ES-I3 (cell line): ENCODE measurements around the gene FAM24A.
"Not testable (repeated sequence)": the region's sequence is repeated elsewhere in the genome, so short reads cannot be mapped to it uniquely, and the experiment has no call there.

Source experiments
- H3K36me3 ChIP-seq: 2 replicates; pipeline ENCODE4 v1.6.1; 2013; ENCODE audit warnings: mild to moderate bottlenecking, low read length, control low read depth, moderate library complexity; ENCODE audit not compliant: insufficient read depth
- H3K4me1 ChIP-seq: 2 replicates; pipeline ENCODE4 v1.6.1; 2013; ENCODE audit warnings: mild to moderate bottlenecking, control low read depth, low read length; ENCODE audit not compliant: insufficient read depth
- H3K9ac ChIP-seq: 2 replicates; pipeline ENCODE4 v1.6.1; 2013; ENCODE audit warnings: low read depth, mild to moderate bottlenecking, low read length, moderate library complexity
- H3K9me3 ChIP-seq: 2 replicates; pipeline ENCODE4 v1.6.1; 2013; ENCODE audit warnings: mild to moderate bottlenecking, low read length, moderate library complexity; ENCODE audit not compliant: control insufficient read depth, insufficient read depth

FAM24A gene

DNA sequence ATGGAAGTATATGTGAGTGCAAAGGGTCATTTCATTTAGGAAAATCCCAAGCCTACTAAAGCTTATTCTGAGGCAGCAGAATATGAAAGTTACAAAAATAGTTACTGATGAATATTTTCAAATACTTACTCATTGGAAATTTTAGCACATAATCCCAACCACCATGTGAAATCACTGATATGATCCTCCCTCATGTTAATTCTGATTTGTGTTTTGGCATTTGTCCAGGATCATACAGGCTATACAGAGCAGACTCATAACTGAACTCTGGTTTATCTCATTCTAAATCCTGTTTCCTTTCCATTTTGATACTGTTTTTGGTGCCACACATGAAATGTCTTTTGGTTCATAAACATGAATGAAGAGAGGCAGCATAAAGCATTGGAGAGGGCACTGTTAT lies 27.6 kb upstream of the FAM24A start:
- H3K9me3 ChIP-seq: no peaks in the 10 kb centered on the region

DNA sequence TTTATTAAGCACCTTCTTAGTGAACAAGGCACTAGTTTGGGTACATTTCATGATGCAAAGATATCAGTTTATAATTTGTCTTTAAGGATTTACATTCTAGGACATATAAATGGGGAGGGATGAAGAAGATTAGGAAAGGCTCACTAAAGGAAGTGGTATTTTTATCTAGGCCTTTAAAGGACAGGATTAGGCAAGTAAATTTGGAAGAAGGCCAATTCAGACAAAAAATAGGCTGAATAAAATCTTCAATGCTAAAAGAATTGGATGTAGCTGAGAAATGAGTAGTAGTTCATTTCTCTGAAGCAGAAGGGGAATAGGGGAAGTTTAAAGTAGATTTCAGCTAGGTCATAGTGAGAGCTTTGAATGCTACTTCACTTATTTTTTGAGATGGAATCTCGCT lies 26.2 kb upstream of the FAM24A start:
- no peaks in the 10 kb centered on the region for H3K9me3 ChIP-seq
- no peaks in the 10 kb centered on the region for H3K36me3 ChIP-seq
- H3K9ac ChIP-seq: no peak overlapping the region
- no peaks in the 10 kb centered on the region for H3K4me1 ChIP-seq

More for the DNA sequence above, 27.6 kb upstream of the FAM24A start:
- no peaks in the 10 kb centered on the region for H3K36me3 ChIP-seq
- H3K9ac ChIP-seq: no peak overlapping the region
- no peaks in the 10 kb centered on the region for H3K4me1 ChIP-seq

DNA sequence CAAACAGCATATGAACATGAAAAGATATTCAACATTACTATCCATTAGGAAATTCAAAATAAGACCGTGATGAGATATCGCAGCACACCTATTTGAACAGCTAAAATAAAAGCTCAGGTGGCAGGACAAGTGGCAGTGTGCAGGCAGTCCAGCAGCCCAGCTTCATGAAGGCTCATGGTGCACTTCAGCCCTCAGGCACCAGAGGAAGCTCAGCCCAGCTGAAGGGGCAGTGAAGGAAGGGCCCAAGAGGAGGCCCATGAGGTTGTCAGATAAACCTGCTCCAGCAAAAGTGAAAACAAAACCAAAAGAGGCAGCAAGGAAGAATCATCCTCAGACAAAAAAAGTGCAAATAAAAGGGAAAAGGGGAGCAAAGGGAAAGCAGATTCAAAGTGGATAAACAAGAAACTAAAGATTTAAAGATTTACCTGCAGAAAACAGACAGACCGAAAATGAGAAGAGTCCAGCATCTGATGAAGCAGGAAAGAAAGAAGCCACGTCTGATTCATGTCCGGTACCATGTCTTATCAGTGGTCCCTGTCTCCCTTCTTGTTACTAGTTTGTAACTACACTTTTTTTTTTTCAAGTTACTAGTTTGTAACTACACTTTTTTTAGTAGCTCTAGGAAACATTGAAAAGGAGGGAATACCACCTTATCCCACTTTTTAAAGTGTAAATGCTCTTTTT lies 16.0 kb upstream of the FAM24A start:
- no peaks in the 10 kb centered on the region for H3K9me3 ChIP-seq
- H3K36me3 ChIP-seq: no peaks in the 10 kb centered on the region
- no peak overlapping the region for H3K9ac ChIP-seq
- H3K4me1 ChIP-seq: no peaks in the 10 kb centered on the region

DNA sequence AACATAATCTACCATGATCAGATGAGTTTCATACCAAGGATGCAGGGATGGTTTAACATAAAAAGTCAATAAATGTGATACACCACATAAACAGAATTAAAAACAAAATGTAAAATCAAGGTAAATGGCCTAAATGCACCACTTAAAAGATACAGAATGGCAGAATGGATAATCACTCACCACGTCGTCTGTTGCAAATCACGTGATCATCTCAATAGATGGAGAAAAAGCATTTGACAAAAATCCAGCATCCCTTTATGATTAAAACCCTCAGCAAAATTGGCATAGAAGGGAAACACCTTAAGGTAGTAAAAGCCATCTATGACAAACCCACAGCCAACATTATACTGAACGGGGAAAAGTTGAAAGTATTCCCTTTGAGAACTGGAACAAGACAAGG lies 6.5 kb upstream of the FAM24A start:
- not testable (repeated sequence) for H3K4me1 ChIP-seq, H3K9ac ChIP-seq, H3K36me3 ChIP-seq, H3K9me3 ChIP-seq

DNA sequence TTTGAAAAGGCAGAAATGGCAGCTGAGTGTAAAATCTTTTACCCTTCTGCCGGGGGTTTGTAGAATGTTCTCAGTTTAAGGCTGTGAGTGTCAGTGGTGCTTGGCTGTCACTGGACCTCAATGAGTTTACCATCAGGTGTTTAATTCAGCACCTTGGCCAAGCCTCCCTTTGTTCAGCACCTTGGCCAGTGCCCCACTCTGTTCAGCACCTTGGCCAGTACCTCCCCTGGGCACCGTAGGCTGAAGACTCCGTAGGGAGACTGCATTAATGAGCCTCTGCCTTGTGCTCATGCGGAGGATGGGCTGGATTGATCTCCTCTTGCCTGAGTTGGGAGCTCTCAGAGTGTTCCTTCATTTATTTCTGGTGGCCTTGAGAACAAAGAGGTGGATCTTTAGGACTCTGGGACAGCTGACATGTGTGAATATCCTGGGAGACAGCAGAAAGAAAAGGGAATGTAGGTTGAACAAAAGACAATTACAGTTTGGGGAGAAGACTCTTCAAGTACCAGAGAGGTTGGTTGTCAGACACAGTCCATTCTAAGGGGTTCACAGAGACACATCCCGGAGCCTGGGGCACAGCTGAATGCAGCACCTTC lies 1.6 kb downstream of the FAM24A start:
- H3K36me3 ChIP-seq: no peaks in the 10 kb centered on the region
- H3K9ac ChIP-seq: no peak overlapping the region
- no peaks in the 10 kb centered on the region for H3K9me3 ChIP-seq
- H3K4me1 ChIP-seq: no peaks in the 10 kb centered on the region

DNA sequence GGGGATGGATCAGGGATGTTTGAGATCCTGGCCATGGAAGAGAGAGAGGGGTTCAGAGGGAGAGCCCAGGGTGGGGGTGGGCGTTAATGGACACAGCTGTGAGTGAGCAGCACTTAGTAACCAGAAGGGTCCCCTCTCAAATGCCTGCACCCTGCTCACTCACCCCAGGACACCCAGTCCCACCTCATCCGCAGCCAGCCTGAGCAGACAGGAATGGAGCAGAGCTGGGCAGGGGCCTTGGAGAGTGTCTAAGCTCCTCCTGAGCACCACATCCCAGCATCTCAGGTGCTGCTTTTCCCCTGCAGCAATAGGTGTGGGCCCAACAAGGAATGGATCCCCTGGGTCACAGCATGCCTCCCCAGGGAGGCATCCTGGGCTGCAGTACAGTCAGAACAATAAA lies 5.3 kb downstream of the FAM24A start:
- Histone ChIP-seq H3K9ac (no peak overlapping the region), H3K9me3 (no peaks in the 10 kb centered on the region), H3K4me1 (no peaks in the 10 kb centered on the region), H3K36me3 (no peaks in the 10 kb centered on the region)

DNA sequence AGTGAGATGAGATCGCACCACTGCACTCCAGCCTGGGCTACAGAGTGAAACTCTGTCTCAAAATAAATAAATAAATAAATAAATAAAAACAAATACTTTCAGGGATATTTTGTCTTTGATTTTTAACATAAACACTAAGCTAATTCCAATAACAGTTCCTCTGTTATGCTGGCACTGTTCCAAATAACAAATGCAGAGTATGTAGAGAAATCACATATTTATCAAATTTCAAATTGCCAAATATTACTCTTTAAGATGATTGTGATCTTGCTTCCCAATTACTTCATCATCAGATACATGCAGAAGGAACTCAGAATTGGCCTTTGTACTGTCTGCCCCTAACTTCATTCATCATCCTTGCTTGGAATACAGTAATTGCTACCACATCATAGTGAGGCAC lies 19.7 kb downstream of the FAM24A start:
- no peaks in the 10 kb centered on the region for H3K36me3 ChIP-seq

DNA sequence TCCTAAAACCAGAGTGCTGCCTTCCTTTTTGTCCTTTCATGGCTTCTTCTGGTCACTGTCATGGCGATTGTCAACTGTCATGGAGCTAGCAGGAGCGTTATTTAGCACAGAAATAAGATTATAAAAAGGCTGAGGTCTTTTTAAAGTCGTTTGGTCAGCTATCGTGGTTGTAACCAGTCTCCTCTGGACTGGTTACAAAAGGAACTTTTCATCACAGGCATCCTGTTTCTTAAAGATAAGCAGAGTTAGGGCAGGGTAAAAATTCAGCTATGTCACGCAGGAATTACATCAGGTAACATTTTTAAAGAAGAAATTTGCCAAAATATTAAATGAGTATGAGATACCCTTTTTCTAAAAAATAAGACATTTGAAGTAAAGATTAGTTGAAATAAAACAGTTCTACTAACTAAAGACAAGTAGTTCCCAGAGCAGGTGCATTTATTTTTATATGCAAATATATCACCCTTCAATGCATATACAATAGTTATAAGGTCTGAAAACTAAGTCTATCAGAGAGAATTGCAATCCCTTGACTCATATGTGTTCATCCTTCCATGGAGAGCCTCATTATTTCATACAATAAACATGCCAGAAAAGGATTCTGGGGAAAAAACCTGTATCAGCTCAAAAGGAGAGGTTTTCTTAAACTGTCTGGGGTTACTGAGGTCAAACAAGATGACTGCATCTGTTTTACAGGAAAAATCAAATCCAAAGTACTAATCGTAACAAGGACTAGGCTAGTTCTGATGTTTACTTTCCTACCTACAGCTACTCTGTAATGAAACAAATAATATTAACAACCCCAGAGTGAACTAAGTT lies 20.9 kb downstream of the FAM24A start:
- H3K9me3 ChIP-seq: no peaks in the 10 kb centered on the region
- H3K4me1 ChIP-seq: no peaks in the 10 kb centered on the region
- H3K36me3 ChIP-seq: no peaks in the 10 kb centered on the region
- no peak overlapping the region for H3K9ac ChIP-seq

More for the DNA sequence above, 19.7 kb downstream of the FAM24A start:
- H3K4me1 ChIP-seq: no peaks in the 10 kb centered on the region
- no peak overlapping the region for H3K9ac ChIP-seq
- H3K9me3 ChIP-seq: no peaks in the 10 kb centered on the region

DNA sequence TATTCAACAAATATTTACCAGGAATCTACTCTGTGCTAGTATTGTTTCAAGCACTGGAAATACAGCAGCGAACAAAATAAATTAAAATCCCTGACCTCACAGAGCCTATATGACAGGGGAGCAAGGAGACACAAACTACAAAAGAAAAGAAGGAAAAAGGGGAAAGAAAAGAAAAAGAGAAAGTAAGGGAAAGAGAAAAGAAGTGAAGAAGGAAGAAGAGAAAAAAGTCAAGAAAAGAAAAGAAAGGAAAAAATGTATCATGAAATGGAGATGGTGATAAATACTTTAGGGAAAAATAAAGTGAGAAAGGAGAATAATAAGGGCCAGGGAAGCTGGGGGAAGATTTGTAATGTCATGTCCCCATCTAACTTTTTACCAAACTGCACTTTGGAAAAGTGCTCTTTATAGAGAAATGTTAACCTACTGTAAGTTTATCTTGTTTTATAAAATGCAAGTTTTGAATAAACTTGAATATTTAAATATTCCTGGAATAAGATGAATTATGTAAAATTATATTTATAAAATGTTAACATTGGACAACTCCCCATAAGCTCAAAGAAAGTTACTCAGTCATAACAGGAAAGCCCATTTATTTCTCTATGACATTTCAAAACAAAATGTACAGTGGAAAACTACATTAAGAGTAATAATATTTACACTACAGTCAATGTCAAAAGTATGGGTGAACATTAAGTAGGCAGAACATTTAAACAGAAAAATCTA lies 28.9 kb downstream of the FAM24A start:
- no peaks in the 10 kb centered on the region for H3K9me3 ChIP-seq
- no peaks in the 10 kb centered on the region for H3K36me3 ChIP-seq
- H3K9ac ChIP-seq: no peak overlapping the region
- H3K4me1 ChIP-seq: no peaks in the 10 kb centered on the region

DNA sequence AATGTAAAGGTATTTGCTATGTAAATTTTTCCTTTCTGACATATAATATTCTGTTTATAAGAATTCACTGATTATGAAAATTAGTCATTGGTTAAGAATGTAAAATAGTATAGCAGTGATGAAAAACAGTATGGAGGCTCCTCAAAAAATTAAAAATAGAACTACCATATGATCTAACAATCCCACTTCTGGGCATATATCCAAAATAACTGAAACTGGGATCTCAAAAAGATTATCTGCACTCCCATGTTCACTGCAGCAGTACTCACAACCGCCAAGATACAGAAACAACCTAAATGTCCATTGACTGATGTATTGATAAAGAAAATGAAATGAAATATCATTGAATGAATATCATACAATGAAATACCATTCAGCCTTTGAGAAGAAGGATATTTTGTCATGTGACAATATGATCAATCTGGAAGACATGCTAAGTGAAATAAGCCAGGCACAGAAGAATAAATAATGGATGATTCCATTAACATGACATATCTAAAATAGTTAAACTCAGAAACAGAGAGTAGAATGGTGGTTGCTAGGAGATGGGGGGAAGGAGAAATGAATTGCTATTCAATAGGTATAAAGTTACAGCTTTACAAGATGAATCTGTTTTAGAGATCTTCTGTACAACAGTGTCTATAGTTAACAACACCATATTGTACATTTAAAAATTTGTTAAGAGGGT lies 29.6 kb downstream of the FAM24A start:
- Histone ChIP-seq H3K4me1 (no peaks in the 10 kb centered on the region), H3K9me3 (no peaks in the 10 kb centered on the region), H3K36me3 (no peaks in the 10 kb centered on the region), H3K9ac (no peak overlapping the region)

DNA sequence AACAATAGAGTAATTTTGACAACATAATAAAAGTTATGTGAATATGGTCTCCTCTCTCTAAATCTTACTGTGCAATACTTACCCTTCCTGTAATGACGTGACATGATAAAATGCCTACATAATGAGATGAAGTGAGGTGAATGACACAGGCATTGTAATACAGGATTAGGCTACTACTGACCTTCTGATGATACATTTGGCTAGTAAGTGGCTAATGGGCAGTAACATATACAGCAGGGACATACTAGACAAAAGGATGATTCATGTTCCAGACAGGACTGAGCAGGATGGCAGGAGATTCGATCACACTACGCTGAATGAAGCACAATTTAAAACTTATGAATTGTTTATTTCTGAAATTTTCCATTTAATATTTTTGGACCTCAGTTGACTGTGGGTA lies 38.9 kb downstream of the FAM24A start:
- H3K36me3 ChIP-seq: no peaks in the 10 kb centered on the region; the same call in 1 of the 2 replicates
- H3K9me3 ChIP-seq: no peaks in the 10 kb centered on the region
- no peak overlapping the region for H3K9ac ChIP-seq
- H3K4me1 ChIP-seq: no peaks in the 10 kb centered on the region

DNA sequence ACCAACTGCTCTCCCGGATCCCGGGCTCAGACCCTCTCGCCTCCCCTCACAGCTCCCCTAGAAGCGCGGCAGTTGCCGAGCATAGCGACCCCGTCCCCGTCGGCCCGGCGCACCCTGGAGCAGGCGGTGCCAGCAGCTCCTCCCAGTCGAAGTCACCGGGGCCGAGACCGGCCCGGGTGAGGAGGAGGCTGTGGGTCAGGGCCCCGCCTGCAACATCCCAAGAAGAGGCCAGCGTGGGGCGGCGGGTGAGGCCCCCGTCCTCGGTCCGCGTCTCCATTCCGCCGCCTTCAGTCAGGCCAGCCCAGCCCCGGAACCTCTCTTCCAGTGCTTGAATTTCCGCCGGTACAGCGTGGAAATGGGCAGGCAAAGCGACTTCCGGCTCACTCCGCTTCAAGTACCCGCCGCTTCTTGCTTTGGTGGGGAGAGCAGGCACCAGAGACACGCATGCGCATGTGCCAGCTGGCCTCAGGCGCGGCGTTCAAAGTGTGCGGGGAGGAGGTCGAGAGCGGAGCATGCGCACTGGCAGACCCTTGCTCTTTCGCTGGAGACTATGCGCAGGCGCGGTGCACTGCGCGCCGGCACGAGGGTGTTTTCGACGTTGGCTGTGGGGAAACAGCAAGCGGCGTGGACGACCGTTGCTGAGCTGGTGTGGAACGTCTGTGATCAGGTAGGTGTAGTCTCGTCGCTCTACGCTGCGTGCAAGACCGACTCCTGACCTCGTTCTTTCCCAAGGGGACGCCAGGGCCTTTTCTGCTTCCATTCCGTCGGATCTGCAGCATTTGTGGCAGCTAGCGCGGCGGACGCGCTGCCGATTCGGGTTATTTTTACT lies 43.7 kb downstream of the FAM24A start, which contains the start of gene C10orf88:
Gene C10orf88 (minus strand): TSS at position 326 of the 829 bp plus-strand sequence. CDS start 49 bp downstream, at position 277.
- Histone ChIP-seq H3K36me3 (no peaks in the 10 kb centered on the region; the same call in 1 of the 2 replicates), H3K4me1 (no peaks in the 10 kb centered on the region), H3K9ac (peak within 1 kb of the TSS; percentile 74), H3K9me3 (peaks cover 3% of the 10 kb centered on the region; the same call in 1 of the 2 replicates)

DNA sequence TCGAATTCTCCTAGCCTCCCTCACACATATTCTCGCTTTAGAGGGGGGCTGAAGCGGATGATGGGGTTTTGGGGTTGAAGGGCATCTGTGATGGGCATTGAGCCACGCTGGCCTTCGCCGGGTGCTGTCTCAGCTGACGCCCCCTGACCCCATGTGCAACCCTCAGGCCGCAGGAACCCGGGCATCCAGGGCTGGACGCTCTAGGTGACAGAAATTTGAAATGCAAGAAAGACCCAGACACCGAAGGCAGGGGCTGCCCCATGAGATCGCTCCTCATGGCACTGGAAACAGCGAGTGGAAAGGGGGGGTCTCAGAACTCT lies 44.3 kb downstream of the FAM24A start:
- H3K36me3 ChIP-seq: no peaks in the 10 kb centered on the region; the same call in 1 of the 2 replicates
- peaks cover 3% of the 10 kb centered on the region; the same call in 1 of the 2 replicates for H3K9me3 ChIP-seq
- H3K4me1 ChIP-seq: no peaks in the 10 kb centered on the region
- peak overlapping the region; percentile 39; the same call in 1 of the 2 replicates for H3K9ac ChIP-seq
